Activated gamma-delta T cell (primary cell): Measurements from ENCODE around the gene CAMKK1.

Source experiments
- DNase-seq: peaks from one replicate; lab custom pipeline; 2025; lab: John Stamatoyannopoulos, UW

CAMKK1 gene

DNA sequence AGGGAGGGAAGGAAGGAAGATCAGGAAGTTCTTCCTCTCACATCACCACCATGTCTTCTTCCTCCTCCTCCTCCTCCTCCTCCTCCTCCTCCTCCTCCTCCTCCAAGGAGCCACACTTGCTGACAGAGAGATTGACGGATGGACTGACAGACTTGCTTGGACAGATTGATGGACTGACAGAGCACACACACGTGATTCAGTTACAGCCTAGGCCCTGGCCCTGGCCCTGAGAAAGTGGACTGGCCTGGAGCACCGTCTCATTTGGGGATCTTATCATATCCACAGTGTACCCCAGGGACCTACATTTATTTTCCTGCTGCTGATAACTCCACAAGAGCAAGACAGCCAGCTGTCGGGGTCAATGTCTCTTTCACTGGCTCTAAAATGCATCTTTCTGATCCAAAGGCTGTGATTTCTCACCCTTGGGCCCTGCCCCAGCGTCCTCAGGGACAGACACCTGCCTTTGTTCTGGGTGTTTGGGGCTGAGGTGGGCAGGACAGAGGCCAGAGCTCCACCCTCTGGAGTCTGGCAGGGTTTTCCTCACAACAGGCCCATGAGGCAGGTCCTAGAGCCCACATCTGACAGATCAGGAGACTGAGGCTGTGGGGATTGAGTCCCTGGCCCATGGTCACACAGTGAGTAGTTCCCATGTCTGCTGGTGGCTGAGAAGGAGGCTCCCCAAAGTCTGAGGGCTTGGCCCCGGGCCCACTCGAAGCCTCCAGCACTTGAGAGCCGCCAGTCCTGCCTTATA, 25.7 kb upstream of the CAMKK1 start:
- DNase-seq: no peak

DNA sequence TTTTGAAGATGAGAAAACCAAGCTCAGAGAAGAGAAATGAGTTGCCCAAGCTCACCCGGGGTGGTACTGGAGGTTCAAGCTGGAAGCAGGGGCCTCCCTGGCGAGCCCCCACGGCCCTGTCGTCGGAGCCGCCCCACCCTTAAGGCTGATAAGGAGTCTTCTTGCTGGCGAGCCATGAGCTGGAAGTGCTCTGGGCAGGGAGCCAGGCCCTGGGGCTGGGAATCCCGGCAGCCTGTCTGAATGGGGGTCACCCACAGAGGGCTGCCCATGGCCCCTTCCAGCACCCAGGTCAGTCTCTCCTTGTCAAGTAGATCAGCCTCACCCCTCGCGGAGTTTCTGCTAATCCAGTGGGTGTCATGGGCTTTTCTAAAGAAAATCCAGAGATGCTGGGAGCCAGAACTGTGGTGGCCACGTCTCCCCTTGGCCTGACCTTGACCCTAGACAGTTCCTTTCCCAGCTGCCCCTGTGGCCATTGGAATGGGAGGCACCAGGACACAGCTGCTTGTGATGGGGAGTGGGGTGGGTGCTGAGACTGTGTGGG, 24.6 kb upstream of the CAMKK1 start:
- no peak for DNase-seq

DNA sequence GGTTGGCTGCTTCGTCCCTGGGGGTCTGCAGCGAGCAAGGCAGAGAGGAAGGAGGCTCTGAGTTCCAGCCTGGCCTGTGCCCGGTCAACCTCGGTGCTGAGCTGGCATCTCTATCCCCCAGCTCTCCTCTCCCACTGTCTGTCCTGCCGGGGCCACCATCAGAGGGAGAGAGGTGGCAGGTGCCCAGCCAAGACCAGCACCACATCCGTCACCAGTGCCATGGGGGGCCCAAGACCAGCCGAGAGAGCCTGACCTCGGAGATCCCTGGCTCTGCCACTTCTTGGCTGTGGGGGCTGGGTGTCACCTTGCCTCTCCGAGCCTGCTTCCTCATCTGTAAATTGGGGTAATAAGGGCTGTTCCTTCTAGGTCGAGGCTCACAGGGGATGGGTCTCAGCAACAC, 24.0 kb upstream of the CAMKK1 start:
- DNase-seq: no peak

DNA sequence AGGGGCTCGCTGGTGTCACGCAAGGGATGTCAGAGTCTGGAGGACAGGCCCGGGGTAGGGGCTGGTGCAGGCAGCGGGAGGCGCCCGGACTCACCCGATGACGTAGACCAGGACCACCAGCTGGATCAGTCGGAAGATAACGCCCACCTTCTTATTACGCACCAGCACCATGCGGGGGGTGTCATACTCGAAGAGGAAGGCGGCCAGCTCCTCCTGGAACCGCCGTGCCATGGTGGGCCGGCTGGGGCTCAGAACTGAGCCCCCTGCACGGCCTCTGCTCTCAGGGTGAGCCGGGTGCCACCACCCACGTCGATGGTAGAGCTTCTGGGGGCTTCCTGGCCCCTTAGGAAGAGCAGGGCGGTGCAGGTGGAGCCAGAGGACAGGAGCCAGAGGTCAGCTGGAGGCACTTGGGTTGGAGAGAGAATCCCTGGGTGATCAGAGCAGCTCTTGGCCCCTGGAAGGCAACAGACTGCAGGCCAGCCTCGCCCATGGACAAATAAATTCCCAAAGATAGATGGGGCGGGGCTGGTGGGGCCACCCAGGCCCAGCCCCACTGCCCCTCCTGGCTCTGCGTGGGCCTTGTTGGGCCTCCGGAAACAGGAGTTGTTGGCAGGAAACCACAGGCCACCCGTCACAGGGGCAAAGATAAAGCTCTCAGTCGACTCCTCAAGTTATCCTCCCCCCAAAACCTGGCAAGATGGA, 23.3 kb upstream of the CAMKK1 start, which contains the start of gene P2RX1:
Gene P2RX1, minus strand, starts transcription at position 471 of the 702 bp plus-strand sequence. Its CDS starts 240 bp downstream, at position 231.
- DNase-seq: no peak

DNA sequence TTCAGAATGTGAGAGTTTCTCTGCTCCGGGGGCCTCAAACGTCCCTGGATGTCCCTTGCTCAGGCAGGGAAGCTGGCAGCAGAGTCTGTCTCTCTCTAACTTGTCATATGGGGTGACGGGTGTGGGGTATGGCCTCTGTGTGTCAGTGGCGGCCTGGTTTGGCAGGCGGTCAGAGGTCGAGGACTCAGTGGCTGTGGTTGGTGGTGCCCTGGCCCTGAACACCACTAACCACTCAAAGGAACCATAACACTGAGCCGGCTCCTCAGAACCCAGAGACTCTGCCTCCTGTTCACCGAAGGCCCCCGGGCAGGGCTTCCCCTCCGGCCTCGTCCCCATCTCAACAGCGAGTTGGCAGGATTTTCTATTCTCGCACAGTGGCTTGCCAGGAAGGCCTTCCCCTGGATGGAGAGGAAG, 22.7 kb upstream of the CAMKK1 start:
- no peak for DNase-seq

DNA sequence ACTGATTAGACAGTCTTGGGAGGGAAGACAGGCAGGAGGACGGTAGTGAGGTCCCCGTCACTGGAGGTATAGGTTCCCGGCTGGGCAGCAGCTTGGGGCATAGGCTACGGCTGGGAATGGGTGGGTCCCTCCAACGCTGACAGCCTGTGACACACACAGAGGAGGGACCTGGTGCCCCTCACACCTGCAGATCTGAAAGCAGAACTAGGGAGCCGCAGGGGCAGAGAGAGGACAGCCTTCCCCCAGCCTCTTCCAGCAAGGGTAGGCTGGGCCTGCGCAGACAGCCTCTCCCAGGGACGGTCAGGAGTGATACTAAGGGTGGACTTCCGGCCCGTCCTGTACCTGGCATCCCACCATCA, 21.4 kb upstream of the CAMKK1 start:
- no peak for DNase-seq

DNA sequence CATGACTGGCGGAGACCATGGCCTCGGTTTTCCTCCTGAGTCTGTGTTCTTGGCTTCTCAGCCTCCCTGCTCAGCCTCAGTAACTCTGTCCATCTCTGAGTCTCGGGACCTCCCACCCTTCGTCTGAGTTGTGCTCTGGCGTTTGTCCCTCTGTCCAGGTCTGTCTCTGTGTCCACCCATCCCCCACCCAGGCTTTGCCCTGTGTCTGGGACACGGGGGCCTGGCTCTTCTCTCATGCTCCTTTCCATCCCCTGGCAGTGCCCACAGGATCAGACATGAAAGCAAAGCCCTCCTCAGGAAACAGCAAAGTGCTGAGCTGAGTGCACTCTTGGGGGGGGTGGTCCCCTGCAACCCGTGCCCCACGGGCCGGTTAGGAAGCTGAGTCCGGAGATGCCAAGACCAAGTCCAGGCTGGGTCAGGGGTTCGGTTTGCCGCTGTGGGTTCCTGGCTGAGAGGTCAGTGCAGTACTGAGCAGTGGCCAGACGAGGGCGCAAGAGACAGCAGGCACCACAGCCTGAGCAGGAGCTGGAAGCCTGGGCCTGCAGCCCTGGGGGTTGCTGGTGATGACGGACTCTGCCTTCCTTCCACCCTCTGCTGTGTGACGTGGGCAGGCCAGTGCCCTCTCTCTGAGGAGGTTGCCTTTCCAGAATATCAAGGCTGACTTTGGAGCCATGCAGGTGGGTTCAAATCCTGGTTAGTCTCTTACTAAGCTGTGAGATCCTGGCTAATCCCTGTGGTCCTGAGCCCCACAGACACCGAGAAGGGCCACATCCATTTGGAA, 20.9 kb upstream of the CAMKK1 start:
- DNase-seq: peak; percentile 29

DNA sequence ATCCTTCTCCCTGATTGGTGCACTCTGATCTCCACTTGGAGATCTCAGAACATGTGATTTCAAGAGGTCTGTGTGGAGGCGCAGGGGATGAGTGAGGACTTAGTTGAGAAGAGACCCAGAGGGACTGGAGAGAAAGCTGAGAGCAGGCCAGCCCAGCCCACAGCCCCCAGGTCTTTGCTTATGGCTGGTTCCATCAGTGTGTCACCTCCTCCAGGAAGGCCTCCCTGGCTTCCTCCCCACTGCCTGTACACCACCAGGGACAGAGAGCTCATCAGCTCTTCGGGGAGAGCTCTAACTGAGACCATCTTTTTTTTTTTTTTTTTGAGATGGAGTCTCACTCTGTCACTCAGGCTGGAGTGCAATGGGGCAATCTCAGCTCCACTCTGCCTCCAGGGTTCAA, 20.0 kb upstream of the CAMKK1 start:
- DNase-seq: no peak

DNA sequence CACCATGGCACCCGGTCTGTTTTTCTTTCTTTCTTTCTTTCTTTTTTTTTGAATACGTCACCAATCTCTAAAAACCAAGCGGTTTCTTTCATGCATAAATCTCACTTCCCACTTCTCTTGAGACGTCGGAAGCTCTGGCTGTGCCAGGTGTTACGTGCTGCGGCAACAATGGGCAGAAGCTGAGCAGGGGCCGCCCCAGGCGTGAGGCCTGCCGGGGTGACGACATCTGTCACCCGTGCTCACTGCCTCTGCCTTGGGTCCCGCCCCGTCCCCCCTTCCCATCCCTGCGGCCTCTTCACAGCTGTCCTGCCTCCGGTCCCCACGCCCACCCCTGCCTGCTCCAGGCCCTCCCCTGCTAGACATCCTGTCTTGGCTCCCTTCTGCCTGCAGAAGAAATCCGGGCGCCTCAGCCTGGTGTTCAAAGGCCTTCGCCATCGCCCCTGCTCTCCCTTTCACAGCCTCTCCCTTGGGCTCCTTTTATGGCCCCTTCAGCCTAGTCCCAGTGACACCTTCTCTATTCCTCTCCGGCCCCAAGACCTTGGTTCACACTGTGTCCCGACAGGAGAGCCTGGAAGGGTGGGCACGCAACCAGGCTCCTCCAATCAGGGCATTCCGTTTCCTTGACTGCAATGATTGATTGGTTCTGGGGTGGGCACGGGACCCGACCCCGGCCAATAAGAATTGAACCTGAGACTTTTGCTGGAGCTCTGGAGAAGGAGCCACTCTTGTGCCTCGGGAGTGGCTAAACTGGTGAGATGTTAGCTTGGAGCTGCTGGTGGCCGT, 18.6 kb upstream of the CAMKK1 start:
- DNase-seq: peak; percentile 65

DNA sequence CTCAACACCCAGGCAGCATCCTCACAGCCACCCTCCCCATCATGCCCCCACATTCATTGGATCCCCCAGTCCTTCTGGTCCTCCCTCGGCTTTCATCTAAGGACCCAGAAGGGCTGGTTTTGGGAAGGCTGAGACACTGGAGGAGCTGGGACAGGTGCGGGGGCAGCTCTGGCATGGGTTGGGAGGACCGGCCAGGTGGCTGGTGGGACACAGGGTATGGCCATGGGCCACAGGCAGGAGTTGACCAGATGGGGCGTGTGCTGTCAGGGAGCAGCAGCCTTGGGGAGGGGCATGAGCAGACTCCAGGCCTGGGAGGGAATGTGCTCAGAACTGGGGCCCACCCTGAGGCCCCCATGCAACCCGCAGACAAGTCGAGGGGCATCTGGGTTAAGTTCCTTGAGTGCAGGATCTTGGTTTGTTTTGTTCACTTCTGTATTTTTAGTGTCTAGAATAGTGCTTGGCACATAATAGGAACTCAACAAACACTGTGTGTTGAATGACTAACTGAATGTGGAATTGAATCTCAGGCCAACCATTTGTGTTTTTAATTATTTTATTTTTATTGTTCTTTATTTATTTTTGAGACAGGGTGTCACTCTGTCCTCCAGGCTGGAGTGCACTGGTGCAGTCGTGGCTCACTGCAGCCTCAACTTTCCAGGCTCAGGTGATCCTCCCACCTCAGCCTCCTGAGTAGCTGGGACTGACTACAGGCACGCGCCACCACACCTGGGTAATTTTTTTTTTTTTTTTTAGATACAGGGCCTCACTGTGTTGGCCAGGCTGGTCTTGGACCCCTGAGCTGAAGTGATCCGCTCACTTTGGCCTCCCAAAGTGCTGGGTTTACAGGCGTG, 17.8 kb upstream of the CAMKK1 start:
- DNase-seq: no peak

DNA sequence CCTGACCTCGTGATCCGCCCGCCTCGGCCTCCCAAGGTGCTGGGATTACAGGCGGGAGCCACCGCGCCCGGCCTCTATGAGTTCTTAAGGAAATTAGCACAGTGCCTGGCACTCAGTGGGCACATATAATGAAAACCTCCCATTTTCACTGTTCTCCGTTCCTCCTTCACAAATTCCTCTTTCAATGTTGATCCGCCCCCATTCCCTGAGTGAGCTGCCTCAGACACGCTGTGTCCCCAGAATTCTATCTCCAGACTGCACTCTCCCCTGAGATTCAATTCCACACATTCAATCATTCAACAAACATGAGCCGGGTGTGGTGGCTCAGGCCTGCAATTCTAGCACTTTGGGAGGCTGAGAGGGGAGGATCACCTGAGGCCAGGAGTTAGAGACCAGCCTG, 16.4 kb upstream of the CAMKK1 start:
- DNase-seq: no peak

DNA sequence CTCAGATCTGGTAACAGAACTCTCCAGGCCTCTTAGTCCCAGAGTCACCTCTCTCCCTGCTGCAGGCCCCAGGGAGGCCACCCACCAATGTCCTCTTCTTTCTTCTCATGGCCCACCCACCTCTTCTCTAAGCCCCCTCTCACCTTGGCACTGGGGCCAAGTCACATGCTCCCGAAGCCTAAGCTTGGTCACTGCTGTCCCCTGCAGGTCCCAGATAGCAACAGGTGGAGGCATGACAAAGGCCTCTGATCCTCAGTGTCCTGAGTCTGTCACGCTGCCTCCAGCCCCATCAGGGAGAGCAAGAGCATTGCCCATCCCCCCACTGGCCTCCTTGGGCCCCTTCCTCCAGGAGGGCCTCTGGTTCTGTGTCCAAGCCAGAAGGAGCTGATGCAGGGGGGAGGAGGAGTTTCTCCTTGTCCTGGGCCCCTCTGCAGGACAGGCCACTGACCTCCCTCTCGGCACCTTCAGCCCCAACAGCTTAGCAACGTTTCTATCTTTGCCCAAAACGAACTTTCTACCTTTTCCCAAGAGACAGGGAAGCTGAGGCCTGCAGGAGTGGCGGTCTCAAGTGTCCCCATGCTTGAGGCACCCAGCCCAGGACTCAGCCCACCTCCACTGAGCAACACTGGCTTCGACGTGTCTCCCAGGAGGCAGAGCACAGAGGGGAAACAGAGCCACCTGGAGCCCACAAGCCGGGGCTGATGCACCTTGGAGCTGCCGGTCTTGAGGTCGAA, 14.8 kb upstream of the CAMKK1 start:
- DNase-seq: no peak

DNA sequence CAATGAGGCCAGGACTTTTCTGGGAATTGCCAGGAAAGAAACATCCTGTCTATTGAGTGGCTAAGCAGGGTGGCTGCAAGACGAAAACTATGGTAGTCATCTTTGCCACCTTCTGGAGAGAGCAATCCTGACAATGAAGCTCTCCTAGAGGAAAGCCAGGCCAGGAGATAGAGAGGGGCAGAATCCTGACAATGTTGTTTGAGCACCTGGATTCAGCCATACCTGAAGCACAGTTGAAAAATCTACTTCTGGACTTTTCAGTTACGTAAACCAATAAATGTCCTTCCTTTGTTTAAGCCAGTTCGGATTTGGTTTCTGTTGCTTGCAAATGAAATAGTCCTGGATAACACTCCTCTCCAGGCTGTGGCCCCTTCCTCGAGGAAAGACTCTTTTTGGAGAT, 14.0 kb upstream of the CAMKK1 start:
- DNase-seq: no peak

DNA sequence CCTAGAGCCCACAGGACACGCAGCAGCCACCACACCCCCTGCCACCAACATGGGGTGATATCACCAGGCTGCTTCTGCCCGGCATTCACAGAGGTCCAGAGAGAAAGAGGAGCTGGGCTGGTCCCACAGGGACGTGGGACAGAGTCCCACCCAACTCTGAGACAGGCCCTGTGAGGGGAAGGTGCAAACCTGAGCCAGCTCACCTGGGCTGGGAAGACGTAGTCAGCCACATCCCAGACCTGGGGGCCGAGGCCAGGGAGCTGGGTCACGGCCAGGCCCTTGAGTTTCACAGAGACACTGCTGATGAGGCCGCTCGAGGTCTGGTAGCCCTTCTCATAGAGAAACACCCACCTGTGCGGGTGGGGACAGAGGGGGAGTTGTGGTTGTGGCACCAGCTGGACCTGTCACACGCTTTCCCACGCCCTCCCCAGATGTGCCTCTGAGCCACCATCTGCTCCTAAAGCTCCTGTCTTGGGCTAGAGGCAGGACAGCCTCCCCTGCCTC, 12.2 kb upstream of the CAMKK1 start:
- no peak for DNase-seq

DNA sequence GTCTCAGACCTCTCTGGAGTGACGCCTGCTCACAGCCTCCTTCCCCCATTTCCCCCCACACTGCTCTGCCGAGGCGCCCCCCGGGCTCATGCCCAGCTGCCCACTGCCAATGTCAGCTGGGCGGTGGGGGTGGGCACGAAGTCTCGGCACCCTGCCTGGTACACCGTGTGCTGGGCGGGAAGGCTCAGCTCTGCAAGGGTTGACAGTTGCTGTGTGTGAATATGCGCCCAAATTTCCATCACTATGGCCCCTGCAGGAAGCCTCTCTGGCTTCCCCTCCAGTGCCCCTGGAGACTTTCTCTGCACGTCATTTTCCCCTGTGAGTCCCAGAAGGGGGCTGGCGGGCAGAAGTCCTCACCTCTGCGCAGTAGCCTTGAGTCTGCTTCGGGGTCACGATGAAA, 11.6 kb upstream of the CAMKK1 start:
- DNase-seq: no peak

DNA sequence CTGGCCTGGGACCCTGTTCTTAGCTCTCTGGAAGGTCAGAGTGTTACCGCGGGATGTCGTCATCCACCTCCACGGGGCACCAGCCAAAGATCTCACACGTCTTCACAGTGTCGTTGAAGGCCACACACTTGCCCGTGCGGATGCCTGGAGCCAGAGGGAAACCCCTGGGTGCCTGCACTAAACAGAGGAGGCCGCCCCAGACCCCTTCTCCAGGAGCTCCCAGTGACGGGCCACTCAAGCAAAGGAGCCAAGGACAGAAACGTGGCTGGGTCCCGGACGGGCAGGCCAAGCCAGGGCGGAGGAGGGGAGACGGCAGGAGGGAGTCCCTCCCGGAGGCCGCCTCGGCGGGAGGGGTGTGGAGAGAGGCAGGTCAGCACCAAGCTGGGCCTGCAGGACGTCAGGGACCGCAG, 11.0 kb upstream of the CAMKK1 start:
- no peak for DNase-seq

DNA sequence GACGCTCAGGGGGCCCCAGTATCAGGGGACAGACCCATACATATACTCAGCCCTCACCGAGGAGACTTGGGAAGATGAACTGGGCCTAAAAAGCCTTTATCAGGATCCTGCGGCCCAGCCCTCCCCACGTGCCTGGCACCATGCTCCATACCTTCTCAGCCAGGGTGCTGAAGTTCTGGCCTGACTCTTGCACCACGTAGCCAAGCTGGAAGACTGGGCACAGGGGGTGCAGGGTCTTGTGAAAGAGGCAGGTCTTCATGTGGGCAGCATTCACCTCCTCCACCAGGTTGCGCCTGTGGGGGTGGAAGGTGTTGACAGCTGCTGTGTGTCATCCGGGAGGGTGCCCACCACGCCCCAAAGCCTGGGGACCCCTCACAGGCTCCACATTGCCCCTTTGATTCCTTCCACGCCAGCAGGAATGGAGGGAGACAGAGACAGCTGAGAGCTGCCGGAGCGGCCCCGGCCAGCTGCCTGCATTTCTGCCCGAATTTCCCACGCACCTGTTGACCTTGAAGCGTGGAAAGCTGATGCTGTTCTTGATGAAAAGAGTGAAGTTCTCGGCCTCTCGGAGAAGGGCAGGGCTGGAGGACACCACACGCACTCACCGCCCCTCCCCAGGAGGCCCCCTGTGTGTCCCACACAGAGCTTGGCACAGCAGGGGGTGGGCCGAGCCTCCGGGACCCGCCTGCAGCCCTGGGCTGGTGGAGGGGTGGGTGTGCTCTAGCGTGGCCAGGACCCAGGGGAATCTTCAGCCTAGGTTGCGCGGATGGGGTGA, 10.4 kb upstream of the CAMKK1 start:
- DNase-seq: no peak

DNA sequence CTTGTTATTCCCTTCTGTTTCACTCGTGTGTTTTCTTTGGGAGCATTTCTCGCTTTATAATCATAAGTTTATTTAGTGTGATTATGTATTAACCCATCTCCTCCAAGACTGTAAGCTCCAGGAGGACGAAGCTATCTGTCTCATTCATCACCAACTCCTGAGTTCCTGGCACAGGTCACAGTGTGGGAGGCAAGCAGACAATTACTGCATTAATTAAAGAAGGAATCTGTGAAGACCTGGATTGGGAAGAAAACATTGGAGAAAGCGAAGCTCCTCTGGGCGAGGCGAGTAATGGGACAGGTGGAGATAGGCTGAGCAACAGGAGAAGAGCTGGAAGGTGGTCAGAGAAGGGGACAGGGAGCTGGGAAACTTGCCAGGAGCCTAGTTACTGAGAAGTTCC, 7.8 kb upstream of the CAMKK1 start:
- DNase-seq: no peak

DNA sequence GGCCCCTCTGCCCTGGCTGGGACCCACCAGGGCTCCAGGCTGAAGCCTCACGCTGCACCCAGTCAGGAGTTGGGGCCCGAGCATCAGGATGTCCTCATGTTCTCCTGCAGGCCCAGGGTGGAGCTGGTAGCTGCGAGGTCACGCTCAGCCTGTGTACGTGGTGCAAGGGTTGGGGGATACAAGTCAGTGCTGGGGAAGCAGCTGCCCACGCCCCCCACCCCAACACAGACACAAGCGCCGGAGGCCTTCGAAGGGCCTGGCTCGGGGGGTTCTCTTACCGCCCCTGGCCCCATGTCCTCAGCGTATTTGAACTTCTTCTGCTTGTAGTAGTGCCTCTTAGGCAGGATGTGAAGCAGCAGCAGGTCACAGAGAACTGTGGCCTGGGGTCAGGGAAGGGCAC, 4.9 kb upstream of the CAMKK1 start:
- no peak for DNase-seq
